ENCODE measurements around the gene TBCD. TPM values are rescaled to one million over a fixed set of nuclear protein-coding genes. Genes with fewer than 3 reads are reported as not detected.

Gene TBCD
- total RNA-seq, 2 donors from 2014 or later, result 64.0 to 123 TPM

GRCh38 chr17:82860606-82861392 is 108.9 kb downstream of the TBCD start:
- DNase-seq (ENCODE audit: low spot score), result no peak
- intact Hi-C loops (cut with DNase I), result no loop called here
- no peaks in the 10 kb centered on the region for H3K9me3 ChIP-seq
- H3K4me3 ChIP-seq, result no peak overlapping the region
- no peaks in the 10 kb centered on the region for H3K27me3 ChIP-seq (replicated peaks; ENCODE audit: insufficient read depth)
- H3K36me3 ChIP-seq, result no peaks in the 10 kb centered on the region
- 87% methylated on average over 42 of the region's 42 CpGs for WGBS
- TF ChIP-seq POLR2A (IDR thresholded peaks at IDR 0.05), result no peak
- TF ChIP-seq CTCF (IDR thresholded peaks at IDR 0.05), result no peak
- no peak for TF ChIP-seq POLR2AphosphoS5 (IDR thresholded peaks at IDR 0.05)
- no peak overlapping the region for H3K27ac ChIP-seq
- H3K4me1 ChIP-seq (replicated peaks), result peaks cover 4% of the 10 kb centered on the region

- WGBS, result 98% methylated on average over 12 of the region's 12 CpGs
- Histone ChIP-seq H3K4me3 (no peak overlapping the region), H3K27ac (no peak overlapping the region), H3K36me3 (no peaks in the 10 kb centered on the region), H3K4me1 (replicated peaks) (peaks cover 4% of the 10 kb centered on the region), H3K9me3 (no peaks in the 10 kb centered on the region), H3K27me3 (replicated peaks; ENCODE audit: insufficient read depth) (no peaks in the 10 kb centered on the region)
- intact Hi-C loops (cut with DNase I), result no loop called here
- no peak for DNase-seq (ENCODE audit: low spot score)
- TF ChIP-seq POLR2AphosphoS5 (IDR thresholded peaks at IDR 0.05) (no peak), CTCF (IDR thresholded peaks at IDR 0.05) (no peak), POLR2A (IDR thresholded peaks at IDR 0.05) (no peak)
Measured at GRCh38 chr17:82861393-82861775, 109.5 kb downstream of the TBCD start.

GRCh38 chr17:82862191-82862590 is 110.3 kb downstream of the TBCD start:
- DNase-seq (ENCODE audit: low spot score), result no peak
- Histone ChIP-seq H3K4me3 (no peak overlapping the region), H3K4me1 (replicated peaks) (peaks cover 4% of the 10 kb centered on the region), H3K27ac (no peak overlapping the region), H3K27me3 (replicated peaks; ENCODE audit: insufficient read depth) (no peaks in the 10 kb centered on the region), H3K9me3 (no peaks in the 10 kb centered on the region), H3K36me3 (no peaks in the 10 kb centered on the region)
- intact Hi-C loops (cut with DNase I), result no loop called here
- no peak for TF ChIP-seq POLR2A (IDR thresholded peaks at IDR 0.05)
- TF ChIP-seq POLR2AphosphoS5 (IDR thresholded peaks at IDR 0.05), result no peak
- no peak for TF ChIP-seq CTCF (IDR thresholded peaks at IDR 0.05)
- 94% methylated on average over 8 of the region's 8 CpGs for WGBS

- no peak overlapping the region for H3K27ac ChIP-seq
- 89% methylated on average over 25 of the region's 25 CpGs for WGBS
Measured at GRCh38 chr17:82862737-82863382, 111.0 kb downstream of the TBCD start.

More at GRCh38 chr17:82862737-82863382, 111.0 kb downstream of the TBCD start:
- Histone ChIP-seq H3K9me3 (no peaks in the 10 kb centered on the region), H3K4me3 (no peak overlapping the region), H3K36me3 (no peaks in the 10 kb centered on the region), H3K27me3 (replicated peaks; ENCODE audit: insufficient read depth) (no peaks in the 10 kb centered on the region), H3K4me1 (replicated peaks) (peaks cover 4% of the 10 kb centered on the region)
- intact Hi-C loops (cut with DNase I), result no loop called here
- TF ChIP-seq POLR2AphosphoS5 (IDR thresholded peaks at IDR 0.05) (no peak), CTCF (IDR thresholded peaks at IDR 0.05) (no peak), POLR2A (IDR thresholded peaks at IDR 0.05) (no peak)
- no peak for DNase-seq (ENCODE audit: low spot score)
